Mucosa of descending colon (tissue), 3 donors: ENCODE data around the gene THADA. TPM values are rescaled to one million over a fixed set of nuclear protein-coding genes. Genes with fewer than 3 reads are reported as not detected.
"Not testable (repeated sequence)": the region's sequence is repeated elsewhere in the genome, so short reads cannot be mapped to it uniquely, and the experiment has no call there.

Experiments used
- ATAC-seq: fragments of 200-7000 bp; cut with Tn5 transposase; one replicate; pipeline ENCODE4 v1.9.1; 2020; ENCODE audit warnings: mild to moderate bottlenecking, moderate library complexity
- DNase-seq, 3 donors: peaks; one replicate each; pipeline ENCODE4 v3.0.0-alpha.2; 2020
- H3K36me3 ChIP-seq: fragments of 200-600 bp; one replicate; pipeline ENCODE4 v1.8.0; 2021; ENCODE audit warnings: low read depth, mild to moderate bottlenecking
- H3K4me1 ChIP-seq: fragments of 200-600 bp; one replicate; pipeline ENCODE4 v1.8.0; 2021; ENCODE audit warnings: low read depth, mild to moderate bottlenecking
- H3K4me3 ChIP-seq: fragments of 200-600 bp; one replicate; pipeline ENCODE4 v1.8.0; 2021; ENCODE audit warnings: mild to moderate bottlenecking
- H3K9me3 ChIP-seq: fragments of 200-600 bp; one replicate; pipeline ENCODE4 v1.8.0; 2021; ENCODE audit warnings: mild to moderate bottlenecking
- intact Hi-C, 2 donors: fragments of 100-400 bp; cut with DNase I in 1 of 2; cut with micrococcal nuclease in 1 of 2; formaldehyde crosslinking; loops; one replicate each; pipeline versions ENCODE4 v1.11.0 to v1.11.1; 2022; cut with DNase I, micrococcal nuclease
- total RNA-seq, 3 donors: library from RNA; stranded (reverse); fragmentation: NEBNext Ultra II Directional in 2 of 3; extraction: Animal tissue kit (Norgen Biotek cat#: 25700) in 2 of 3; gene quantifications; one replicate each; pipeline versions ENCODE4 v1.2.1 to v1.2.4, GENCODE V29; 2021 to 2023
- TF ChIP-seq, protein P1 (sequence below): fragments of 200-600 bp; IDR thresholded peaks from one replicate; pipeline ENCODE4 v1.8.0; 2022; ENCODE audit warnings: antibody characterized with exemption, mild to moderate bottlenecking
- donor health status: DM: no; HTN: no; CAD: no; lungs with moderate emphysema.
- donor health status: DM: no; HTN: no; CAD: no.
- donor health status: DM: no; HTN: yes; CAD: no.

THADA gene
- total RNA-seq, 3 donors from 2014 or later = 20.1 to 26.7 (median 25.3) TPM

DNA sequence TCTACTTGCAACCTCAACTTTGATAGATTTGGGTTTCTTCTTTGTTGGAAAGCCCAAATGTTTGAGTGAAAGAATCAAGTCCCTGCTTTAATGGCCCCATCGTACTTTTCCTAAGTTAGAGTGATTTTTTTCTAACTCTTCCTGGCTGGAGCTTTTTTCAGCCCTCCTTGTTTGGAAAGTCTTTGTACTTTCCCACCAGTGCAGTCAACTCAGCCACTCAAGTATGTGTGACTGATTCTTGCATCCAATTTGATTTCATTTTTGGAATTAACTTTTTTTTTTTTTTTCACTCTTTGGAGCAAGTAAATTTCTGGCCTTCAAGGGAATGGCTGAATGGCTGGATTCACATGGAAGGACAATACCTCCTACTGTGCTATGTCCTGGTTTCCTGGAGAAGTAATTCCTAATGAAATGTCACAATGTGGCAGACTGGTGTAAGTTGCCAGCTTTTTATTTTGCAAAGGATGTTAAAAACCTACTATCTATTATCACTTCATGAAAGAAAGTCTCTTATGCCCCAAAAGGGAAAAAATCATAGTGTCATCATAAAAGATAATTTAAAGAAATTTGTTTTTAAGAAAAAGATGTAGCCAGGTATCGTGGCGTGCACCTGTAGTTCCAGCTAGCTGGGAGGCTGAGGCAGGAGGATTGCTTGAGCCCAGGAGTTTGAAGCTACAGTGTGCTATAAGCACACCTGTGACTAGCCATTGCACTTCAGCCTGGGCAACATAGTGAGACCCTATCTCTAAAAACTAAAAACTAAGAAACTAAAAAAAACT, 293.5 kb downstream of the THADA start:
- intact Hi-C loops = no loop called here
- no peaks in the 10 kb centered on the region for H3K9me3 ChIP-seq
- no peaks in the 10 kb centered on the region for H3K4me1 ChIP-seq
- DNase-seq (no peak), ATAC-seq (no peak)
- no peaks in the 10 kb centered on the region for H3K36me3 ChIP-seq
- TF ChIP-seq, protein P1, sequence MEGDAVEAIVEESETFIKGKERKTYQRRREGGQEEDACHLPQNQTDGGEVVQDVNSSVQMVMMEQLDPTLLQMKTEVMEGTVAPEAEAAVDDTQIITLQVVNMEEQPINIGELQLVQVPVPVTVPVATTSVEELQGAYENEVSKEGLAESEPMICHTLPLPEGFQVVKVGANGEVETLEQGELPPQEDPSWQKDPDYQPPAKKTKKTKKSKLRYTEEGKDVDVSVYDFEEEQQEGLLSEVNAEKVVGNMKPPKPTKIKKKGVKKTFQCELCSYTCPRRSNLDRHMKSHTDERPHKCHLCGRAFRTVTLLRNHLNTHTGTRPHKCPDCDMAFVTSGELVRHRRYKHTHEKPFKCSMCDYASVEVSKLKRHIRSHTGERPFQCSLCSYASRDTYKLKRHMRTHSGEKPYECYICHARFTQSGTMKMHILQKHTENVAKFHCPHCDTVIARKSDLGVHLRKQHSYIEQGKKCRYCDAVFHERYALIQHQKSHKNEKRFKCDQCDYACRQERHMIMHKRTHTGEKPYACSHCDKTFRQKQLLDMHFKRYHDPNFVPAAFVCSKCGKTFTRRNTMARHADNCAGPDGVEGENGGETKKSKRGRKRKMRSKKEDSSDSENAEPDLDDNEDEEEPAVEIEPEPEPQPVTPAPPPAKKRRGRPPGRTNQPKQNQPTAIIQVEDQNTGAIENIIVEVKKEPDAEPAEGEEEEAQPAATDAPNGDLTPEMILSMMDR = no peak
- no peak overlapping the region for H3K4me3 ChIP-seq

DNA sequence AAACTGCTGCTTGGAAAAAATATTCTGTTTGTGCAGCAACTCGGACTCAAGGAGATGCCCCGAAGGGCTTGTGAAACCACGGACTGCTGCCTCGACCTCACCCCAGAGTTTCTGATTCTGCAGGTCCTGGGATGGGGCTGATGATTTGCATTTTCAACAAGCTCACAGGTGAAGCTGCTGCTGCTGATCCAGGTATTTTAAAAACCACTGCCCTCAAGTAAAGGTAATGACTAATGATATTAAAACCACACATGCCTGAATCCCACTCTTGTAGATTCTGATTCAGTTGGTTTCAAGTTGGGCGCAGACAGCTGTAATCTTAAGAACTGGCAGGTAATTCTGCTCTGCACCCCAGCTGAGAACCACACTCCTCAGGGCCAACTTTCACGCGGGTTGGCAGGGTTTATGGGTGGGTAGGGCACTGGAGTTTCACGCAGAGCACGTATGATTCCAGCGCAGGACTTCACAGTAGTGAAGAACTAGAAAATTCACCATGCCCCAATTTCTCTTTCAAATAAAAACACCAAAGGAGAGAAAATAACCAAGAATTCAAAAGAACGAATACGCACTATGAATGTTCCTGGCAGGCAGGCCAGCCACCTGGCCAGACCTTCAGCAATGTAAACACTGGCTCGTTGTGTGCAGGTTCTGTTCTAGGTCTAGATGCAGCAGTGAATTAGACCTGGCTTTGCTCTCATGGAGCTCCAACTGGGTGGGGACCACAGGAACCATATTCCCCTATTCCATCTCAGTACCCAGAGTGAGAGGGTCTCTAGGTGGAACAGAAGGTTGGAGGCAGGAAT, 294.9 kb downstream of the THADA start:
- Histone ChIP-seq H3K9me3 (no peaks in the 10 kb centered on the region), H3K36me3 (no peaks in the 10 kb centered on the region), H3K4me3 (no peak overlapping the region), H3K4me1 (no peaks in the 10 kb centered on the region)
- intact Hi-C loops = no loop called here
- ATAC-seq (peak; percentile 64), DNase-seq (no peak)
- TF ChIP-seq, protein P1 = no peak

GRCh38 chr2:43300222-43300621, 295.6 kb downstream of the THADA start:
- Histone ChIP-seq H3K9me3 (no peaks in the 10 kb centered on the region), H3K4me3 (no peak overlapping the region), H3K36me3 (no peaks in the 10 kb centered on the region), H3K4me1 (no peaks in the 10 kb centered on the region)
- ATAC-seq (no peak), DNase-seq (no peak)
- intact Hi-C loops = no loop called here
- TF ChIP-seq, protein P1 = no peak

DNA sequence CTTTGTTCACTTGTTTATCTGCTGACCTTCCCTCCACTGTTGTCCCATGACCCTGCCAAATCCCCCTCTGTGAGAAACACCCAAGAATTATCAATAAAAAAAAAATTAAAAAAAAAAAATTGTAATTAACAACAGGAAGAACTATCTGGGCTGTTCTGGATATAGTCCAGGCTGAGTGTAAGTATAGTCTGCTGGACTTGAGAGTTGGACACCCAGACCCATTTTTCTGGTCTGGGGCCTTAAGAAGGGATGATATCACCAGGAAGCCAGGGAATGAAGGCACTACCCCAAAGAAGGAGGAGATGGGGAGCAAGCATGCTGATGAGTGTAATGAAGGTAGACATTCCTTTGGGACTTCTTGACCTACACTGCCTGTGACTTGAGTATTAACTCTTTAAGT, 297.3 kb downstream of the THADA start:
- H3K9me3 ChIP-seq = no peaks in the 10 kb centered on the region
- no peak for ATAC-seq
- no peak overlapping the region for H3K4me3 ChIP-seq
- TF ChIP-seq, protein P1 = no peak
- intact Hi-C loops = no loop called here
- no peaks in the 10 kb centered on the region for H3K36me3 ChIP-seq
- DNase-seq = no peak
- peaks cover 5% of the 10 kb centered on the region for H3K4me1 ChIP-seq

DNA sequence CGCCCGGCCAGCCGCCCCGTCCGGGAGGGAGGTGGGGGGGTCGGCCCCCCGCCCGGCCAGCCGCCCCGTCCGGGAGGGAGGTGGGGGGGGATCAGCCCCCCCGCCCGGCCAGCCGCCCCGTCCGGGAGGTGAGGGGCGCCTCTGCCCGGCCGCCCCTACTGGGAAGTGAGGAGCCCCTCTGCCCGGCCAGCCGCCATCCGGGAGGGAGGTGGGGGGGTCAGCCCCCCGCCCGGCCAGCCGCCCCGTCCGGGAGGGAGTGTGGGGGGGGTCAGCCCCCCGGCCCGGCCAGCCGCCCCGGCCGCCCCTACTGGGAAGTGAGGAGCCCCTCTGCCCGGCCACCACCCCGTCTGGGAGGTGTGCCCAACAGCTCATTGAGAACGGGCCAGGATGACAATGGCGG, 298.1 kb downstream of the THADA start:
- H3K4me3 ChIP-seq, DNase-seq, H3K4me1 ChIP-seq, intact Hi-C loops, ATAC-seq, H3K9me3 ChIP-seq, H3K36me3 ChIP-seq: not testable (repeated sequence)

GRCh38 chr2:43294973-43295603, 300.8 kb downstream of the THADA start:
- H3K4me3 ChIP-seq = no peak overlapping the region
- TF ChIP-seq, protein P1 = no peak
- H3K36me3 ChIP-seq = no peaks in the 10 kb centered on the region
- no peaks in the 10 kb centered on the region for H3K9me3 ChIP-seq
- no peak for ATAC-seq
- intact Hi-C loops = no loop called here
- H3K4me1 ChIP-seq = peaks cover 8% of the 10 kb centered on the region
- no peak for DNase-seq
